Spinal cord (tissue), 10 donors: ENCODE results near the gene ATP2C2. TPM values are rescaled to one million over a fixed set of nuclear protein-coding genes. Genes with fewer than 3 reads are reported as not detected.

ENCODE experiments used
- DNase-seq, 6 donors: peaks; one replicate each; pipeline versions ENCODE4 v3.0.0 to v3.0.0-alpha.2; 2013 to 2015; ENCODE audit warnings: low spot score in 6 of 6, low read depth in 4 of 6
- H3K27ac ChIP-seq: one replicate; pipeline ENCODE4 v1.5.1; 2013; ENCODE audit warnings: low read depth, low read length, control low read depth
- H3K27me3 ChIP-seq: one replicate; pipeline ENCODE4 v1.6.1; 2013; ENCODE audit warnings: low read length; ENCODE audit not compliant: control insufficient read depth, insufficient read depth
- H3K36me3 ChIP-seq: one replicate; pipeline ENCODE4 v1.6.1; 2013; ENCODE audit warnings: low read length; ENCODE audit not compliant: control insufficient read depth, insufficient read depth
- H3K4me1 ChIP-seq: one replicate; pipeline ENCODE4 v1.6.1; 2013; ENCODE audit warnings: low read length; ENCODE audit not compliant: control insufficient read depth, insufficient read depth
- H3K4me3 ChIP-seq: one replicate; pipeline ENCODE4 v1.5.1; 2013; ENCODE audit warnings: low read depth, low read length, control low read depth
- H3K9me3 ChIP-seq: one replicate; pipeline ENCODE4 v1.6.1; 2013; ENCODE audit warnings: low read length; ENCODE audit not compliant: control insufficient read depth, insufficient read depth
- WGBS: methylation state at CpG from one replicate; pipeline ENCODE4 v1.1.5; 2013; ENCODE audit warnings: missing lambda C conversion rate; ENCODE audit not compliant: insufficient coverage; 5-methylcytosine and 5-hydroxymethylcytosine counted together
- polyA plus RNA-seq, 2 donors: library from polyadenylated mRNA; unstranded; fragments of 120-200 nt; gene quantifications; one replicate each; pipeline ENCODE4 v1.2.1, GENCODE V29; 2013; ENCODE audit not compliant: insufficient read length in 2 of 2
- total RNA-seq, 2 donors: library from RNA; depleted of rRNA in 1 of 2; stranded (reverse); fragments of 120-200 nt in 1 of 2; fragments of >200 nt in 1 of 2; gene quantifications; one replicate each; pipeline versions ENCODE4 v1.2.3 to v1.2.4, GENCODE V29; 2013 to 2014
- donor health status: healthy.

The ATP2C2 gene
- total and polyA plus RNA-seq, 4 donors: 1.4 to 4.2 (median 2.7) TPM

- H3K4me1 ChIP-seq: peaks cover 36% of the 10 kb centered on the region
- peak; percentile 76 to 97 (median 82) for DNase-seq
- H3K4me3 ChIP-seq: peak overlapping the region; percentile 22
- no peaks in the 10 kb centered on the region for H3K9me3 ChIP-seq
- H3K36me3 ChIP-seq: no peaks in the 10 kb centered on the region
- 4% methylated on average over 17 of the region's 21 CpGs for WGBS
- no peak overlapping the region for H3K27ac ChIP-seq
- no peaks in the 10 kb centered on the region for H3K27me3 ChIP-seq
These were observed 143.0 kb downstream of the ATP2C2 start for GRCh38 chr16:84511180-84511800.

DNA sequence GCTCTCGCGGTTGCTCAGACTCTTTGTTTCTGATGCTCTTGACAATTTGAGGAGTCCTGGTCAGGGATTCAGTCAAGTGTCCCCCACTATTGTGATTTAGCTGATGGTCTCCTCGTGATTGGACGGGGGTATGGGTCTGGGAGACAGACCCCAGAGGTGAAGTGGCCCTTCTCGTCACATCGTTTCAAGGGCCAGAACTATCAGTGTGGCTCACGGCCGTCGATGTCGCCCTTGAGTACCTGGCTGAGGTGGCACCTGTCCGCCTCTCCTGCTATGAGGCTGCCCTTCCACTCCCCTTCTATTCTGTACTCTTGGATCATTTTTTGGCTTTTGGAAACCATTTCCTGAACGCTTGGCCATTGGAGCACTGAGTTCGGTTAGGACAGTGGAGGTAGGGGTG lies 143.5 kb downstream of the ATP2C2 start:
- no peak for DNase-seq
- WGBS: 67% methylated on average over 9 of the region's 13 CpGs
- H3K9me3 ChIP-seq: no peaks in the 10 kb centered on the region
- no peaks in the 10 kb centered on the region for H3K36me3 ChIP-seq
- no peak overlapping the region for H3K4me3 ChIP-seq
- peaks cover 34% of the 10 kb centered on the region for H3K4me1 ChIP-seq
- H3K27ac ChIP-seq: no peak overlapping the region
- no peaks in the 10 kb centered on the region for H3K27me3 ChIP-seq

GRCh38 chr16:84513123-84513522 lies 144.8 kb downstream of the ATP2C2 start:
- 89% methylated on average over 8 of the region's 10 CpGs for WGBS
- H3K4me1 ChIP-seq: peaks cover 28% of the 10 kb centered on the region

DNA sequence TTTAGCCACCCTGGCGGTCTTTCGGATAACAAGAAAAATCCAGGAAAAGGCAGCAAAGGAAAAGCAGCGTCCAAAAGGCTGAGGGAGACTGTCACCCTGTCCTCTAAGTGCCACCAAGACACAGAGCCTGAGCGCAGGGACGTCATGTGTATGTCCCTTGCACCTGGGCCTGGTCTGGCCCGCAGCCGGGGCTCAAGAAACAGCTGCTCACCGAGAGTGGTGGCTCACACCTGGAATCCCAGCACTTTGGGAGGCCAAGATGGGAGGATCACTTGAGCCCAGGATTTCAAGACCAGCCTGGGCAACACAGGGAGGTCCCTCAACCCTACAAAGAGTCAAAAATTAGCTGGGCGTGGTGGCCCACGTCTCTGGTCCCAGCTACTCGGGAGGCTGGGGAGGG lies 145.3 kb downstream of the ATP2C2 start:
- no peak for DNase-seq
- Histone ChIP-seq H3K4me3 (no peak overlapping the region), H3K36me3 (no peaks in the 10 kb centered on the region), H3K27ac (no peak overlapping the region), H3K9me3 (no peaks in the 10 kb centered on the region), H3K4me1 (peaks cover 28% of the 10 kb centered on the region), H3K27me3 (no peaks in the 10 kb centered on the region)
- 90% methylated on average over 8 of the region's 11 CpGs for WGBS

More at GRCh38 chr16:84513123-84513522, 144.8 kb downstream of the ATP2C2 start:
- Histone ChIP-seq H3K9me3 (no peaks in the 10 kb centered on the region), H3K27ac (no peak overlapping the region), H3K4me3 (no peak overlapping the region), H3K27me3 (no peaks in the 10 kb centered on the region), H3K36me3 (no peaks in the 10 kb centered on the region)
- no peak for DNase-seq

Other genes with a start within 250 kb of the ATP2C2 start
- gene HSDL1, start 223.4 kb upstream of the ATP2C2 start, total RNA-seq: 10 to 100 TPM; 59.8 to 74.5 TPM
- 10 to 100 TPM; 68.7 to 77.2 TPM for gene HSDL1, start 223.4 kb upstream of the ATP2C2 start, polyA plus RNA-seq
- gene DNAAF1, start 223.2 kb upstream of the ATP2C2 start, total RNA-seq: 10 to 100 TPM in 1 of 2 donors, 1 to 10 TPM in 1; 2.7 to 20.1 TPM
- 10 to 100 TPM; 20.9 to 21.2 TPM for gene DNAAF1, start 223.2 kb upstream of the ATP2C2 start, polyA plus RNA-seq
- gene TAF1C, start 181.5 kb upstream of the ATP2C2 start, total RNA-seq: 10 to 100 TPM; 14.9 to 37.7 TPM
- gene TAF1C, start 181.5 kb upstream of the ATP2C2 start, polyA plus RNA-seq: 10 to 100 TPM; 55.3 to 64.9 TPM
- gene ADAD2, start 177.4 kb upstream of the ATP2C2 start, total RNA-seq: under 1 TPM; 0.20 to 0.39 TPM
- gene ADAD2, start 177.4 kb upstream of the ATP2C2 start, polyA plus RNA-seq: 1 to 10 TPM in 1 of 2 donors, under 1 TPM in 1; 0.51 to 1.3 TPM
- under 1 TPM; 0.06 to 0.30 TPM for gene KCNG4, start 128.5 kb upstream of the ATP2C2 start, total RNA-seq
- under 1 TPM; 0.33 to 0.44 TPM for gene KCNG4, start 128.5 kb upstream of the ATP2C2 start, polyA plus RNA-seq
- gene WFDC1, start 73.7 kb upstream of the ATP2C2 start, total RNA-seq: 1 to 10 TPM; 3.8 to 9.3 TPM
- gene WFDC1, start 73.7 kb upstream of the ATP2C2 start, polyA plus RNA-seq: 10 to 100 TPM in 1 of 2 donors, 1 to 10 TPM in 1; 9.0 to 10.4 TPM
- 10 to 100 TPM in 1 of 2 donors, 1 to 10 TPM in 1; 9.2 to 14.1 TPM for gene MEAK7, start 136.1 kb downstream of the ATP2C2 start, total RNA-seq
- 10 to 100 TPM; 10.5 to 14.3 TPM for gene MEAK7, start 136.1 kb downstream of the ATP2C2 start, polyA plus RNA-seq
- 10 to 100 TPM; 41.4 to 89.2 TPM for gene COTL1, start 249.5 kb downstream of the ATP2C2 start, total RNA-seq
- gene COTL1, start 249.5 kb downstream of the ATP2C2 start, polyA plus RNA-seq: 100 to 1,000 TPM; 175 to 182 TPM